Measurements from ENCODE around the gene ARPC1B.

DNA sequence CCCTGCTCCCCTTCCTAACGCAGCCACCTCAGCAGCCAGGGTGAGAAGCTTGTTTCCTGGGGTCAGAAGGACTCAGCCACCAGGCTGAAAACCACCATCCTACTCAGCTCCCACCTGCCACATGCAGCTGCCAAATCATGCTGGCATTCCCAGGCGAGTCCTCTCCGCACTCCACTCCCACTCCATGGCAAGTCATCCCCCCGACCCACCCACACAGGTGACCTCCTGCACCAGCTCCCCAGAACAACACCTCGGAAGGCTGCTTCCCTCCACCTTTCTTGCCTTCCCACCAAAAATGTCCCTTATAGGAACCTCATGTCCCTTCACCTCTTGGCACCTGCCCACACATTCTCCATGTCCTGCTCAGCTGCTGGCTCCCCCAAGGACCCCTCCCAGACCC, 29.2 kb downstream of the ARPC1B start:
- TF ChIP-seq, protein P1, sequence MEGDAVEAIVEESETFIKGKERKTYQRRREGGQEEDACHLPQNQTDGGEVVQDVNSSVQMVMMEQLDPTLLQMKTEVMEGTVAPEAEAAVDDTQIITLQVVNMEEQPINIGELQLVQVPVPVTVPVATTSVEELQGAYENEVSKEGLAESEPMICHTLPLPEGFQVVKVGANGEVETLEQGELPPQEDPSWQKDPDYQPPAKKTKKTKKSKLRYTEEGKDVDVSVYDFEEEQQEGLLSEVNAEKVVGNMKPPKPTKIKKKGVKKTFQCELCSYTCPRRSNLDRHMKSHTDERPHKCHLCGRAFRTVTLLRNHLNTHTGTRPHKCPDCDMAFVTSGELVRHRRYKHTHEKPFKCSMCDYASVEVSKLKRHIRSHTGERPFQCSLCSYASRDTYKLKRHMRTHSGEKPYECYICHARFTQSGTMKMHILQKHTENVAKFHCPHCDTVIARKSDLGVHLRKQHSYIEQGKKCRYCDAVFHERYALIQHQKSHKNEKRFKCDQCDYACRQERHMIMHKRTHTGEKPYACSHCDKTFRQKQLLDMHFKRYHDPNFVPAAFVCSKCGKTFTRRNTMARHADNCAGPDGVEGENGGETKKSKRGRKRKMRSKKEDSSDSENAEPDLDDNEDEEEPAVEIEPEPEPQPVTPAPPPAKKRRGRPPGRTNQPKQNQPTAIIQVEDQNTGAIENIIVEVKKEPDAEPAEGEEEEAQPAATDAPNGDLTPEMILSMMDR (IDR thresholded peaks at IDR 0.05) = no peak
- TF ChIP-seq EZH2 (IDR thresholded peaks at IDR 0.05) = no peak

Data from neural progenitor cell (in vitro differentiated cells).